ENCODE measurements around the gene MOB1B.

DNA sequence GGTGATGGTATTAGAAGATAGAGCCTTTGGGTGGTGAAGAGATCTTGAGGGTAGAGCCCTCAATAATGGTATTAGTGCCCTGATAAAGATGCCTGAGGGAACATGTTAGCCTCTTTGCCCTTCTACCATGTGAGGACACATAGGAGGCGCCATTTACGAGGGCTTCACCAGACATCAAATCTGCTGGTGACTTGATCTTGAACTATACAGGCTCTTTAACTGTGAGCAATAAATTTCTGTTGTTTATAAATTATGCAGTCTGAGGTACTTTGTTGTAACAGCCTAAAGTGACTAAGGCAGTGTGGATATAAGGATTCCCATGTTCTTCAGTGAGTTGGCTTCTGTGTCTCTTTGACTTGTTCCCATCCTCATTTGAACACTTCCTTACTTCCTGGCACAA lies 11.8 kb downstream of the MOB1B start:
- TF ChIP-seq CTCF (IDR thresholded peaks at IDR 0.05) = no peak
- TF ChIP-seq ZFX (IDR thresholded peaks at IDR 0.05; ENCODE audit: borderline replicate concordance) = no peak
